GM18517 (cell line): Measurements from ENCODE around the gene SLC30A1.
A peak's percentile ranks its signal among the peaks of the same experiment; 100 is the strongest.
"Not testable (repeated sequence)": the region's sequence is repeated elsewhere in the genome, so short reads cannot be mapped to it uniquely, and the experiment has no call there.

Experiments
- ATAC-seq: cut with Tn5 transposase; IDR thresholded peaks from one replicate; pipeline ENCODE4 v1.9.1; 2021; ENCODE audit warnings: mild to moderate bottlenecking, moderate library complexity; ENCODE audit not compliant: unreplicated experiment

The SLC30A1 gene, protein sequence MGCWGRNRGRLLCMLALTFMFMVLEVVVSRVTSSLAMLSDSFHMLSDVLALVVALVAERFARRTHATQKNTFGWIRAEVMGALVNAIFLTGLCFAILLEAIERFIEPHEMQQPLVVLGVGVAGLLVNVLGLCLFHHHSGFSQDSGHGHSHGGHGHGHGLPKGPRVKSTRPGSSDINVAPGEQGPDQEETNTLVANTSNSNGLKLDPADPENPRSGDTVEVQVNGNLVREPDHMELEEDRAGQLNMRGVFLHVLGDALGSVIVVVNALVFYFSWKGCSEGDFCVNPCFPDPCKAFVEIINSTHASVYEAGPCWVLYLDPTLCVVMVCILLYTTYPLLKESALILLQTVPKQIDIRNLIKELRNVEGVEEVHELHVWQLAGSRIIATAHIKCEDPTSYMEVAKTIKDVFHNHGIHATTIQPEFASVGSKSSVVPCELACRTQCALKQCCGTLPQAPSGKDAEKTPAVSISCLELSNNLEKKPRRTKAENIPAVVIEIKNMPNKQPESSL

DNA sequence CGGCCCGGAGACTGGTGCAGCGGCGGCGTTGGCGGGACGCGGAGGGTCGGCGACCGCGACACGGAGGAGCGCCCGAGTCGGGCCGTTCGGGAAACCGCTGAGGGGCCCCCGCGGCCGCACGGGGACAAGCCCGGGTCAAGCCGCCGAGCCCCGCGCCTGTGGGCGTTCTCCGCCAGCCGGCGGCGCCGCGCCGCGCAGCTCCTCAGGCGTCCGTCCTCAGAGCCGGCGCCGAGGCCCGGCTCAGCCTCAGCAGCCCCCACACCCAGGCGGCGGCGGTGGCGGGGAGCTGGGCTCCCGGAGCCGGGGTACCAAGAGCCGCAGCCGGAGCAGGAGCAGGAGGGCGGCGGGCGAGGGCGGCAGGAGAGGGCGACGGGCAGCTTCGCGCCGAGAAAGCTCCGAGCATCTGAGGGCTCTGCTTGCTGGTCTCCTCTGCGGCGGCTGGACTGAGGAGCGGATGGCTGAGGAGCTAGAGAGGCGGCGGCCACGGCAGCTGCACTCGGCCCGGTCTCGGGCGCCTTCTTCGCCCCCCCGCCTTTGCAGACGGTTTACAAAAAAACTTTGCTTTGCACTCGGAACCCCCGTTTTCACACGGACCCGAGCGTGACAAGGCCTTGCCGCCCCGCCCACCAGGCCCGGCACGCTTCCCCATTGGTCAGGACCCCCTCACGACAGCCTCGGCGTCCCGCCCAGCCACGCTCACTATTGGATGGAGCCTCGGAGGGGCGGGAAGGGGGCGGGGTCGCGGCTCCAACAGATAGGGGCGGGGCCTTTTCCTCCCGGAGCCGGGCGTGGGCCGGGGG is at the start of gene SLC30A1:
TSS of gene SLC30A1 (minus strand) at position 522 of the 800 bp plus-strand sequence. CDS start 549 bp downstream, outside the sequence.
- ATAC-seq, result peak; percentile 80

DNA sequence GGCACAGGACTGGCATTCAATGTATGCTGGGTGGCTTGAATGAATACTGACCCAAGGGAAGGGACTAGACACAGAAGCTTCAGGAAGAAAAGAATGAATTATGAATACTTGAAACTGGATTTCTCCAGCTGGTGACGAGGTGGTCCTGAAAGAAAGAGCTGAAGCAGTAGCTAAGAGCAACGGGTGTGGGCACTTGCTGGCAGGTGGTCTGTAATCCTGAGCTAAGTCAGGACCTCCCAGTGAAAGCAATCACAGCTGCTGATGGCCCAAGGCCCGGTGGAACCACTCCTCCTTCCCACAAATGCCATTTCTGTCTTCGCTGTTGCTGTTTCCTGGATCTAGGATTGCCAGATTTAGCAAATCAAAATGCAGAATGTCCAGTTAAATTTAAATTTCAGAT is 49.5 kb upstream of the SLC30A1 start:
- ATAC-seq, result no peak

GRCh38 chr1:211627259-211627658 is 48.3 kb upstream of the SLC30A1 start:
- ATAC-seq, result no peak

- ATAC-seq, result not testable (repeated sequence)
These were observed 46.9 kb upstream of the SLC30A1 start for GRCh38 chr1:211625866-211626265.

DNA sequence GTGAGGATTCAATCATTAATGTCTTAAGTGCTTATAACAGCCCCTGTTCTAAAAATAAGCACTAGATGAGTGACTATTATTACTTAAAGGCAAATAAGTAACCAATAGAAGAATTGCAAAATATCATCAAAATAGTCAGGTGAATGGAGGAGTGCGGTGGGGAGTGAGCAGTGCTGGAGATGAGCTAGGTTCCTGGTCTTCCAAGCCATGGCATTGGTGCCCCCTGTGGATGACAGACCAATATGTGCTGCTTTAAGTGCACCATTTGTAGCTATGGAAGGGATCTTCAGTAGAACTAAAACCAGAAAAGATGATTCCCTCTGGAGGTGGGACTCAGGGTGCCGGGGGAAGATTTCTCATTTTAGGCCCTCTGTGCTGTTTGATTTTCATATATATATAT is 46.1 kb upstream of the SLC30A1 start:
- no peak for ATAC-seq

DNA sequence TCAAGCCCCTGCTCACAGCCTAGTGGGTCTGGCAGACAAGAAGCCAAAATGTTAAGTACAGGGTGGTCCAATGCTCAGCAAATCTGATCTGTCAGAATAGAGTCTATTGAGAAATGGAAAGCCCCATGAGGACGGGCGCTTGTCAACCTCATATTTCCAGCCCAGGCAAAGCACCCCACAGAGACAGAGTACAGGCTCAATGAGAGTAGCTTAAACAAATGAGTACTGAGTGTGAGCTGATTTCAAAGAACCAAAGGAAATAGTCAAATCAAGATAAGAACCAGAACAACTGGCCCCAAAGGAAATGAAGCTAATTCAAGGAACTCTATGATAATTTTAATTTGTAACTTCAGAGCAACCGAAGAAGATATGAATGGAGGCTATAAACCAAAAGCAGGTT is 44.6 kb upstream of the SLC30A1 start:
- ATAC-seq, result no peak

GRCh38 chr1:211621447-211622198 is 42.7 kb upstream of the SLC30A1 start:
- no peak for ATAC-seq

DNA sequence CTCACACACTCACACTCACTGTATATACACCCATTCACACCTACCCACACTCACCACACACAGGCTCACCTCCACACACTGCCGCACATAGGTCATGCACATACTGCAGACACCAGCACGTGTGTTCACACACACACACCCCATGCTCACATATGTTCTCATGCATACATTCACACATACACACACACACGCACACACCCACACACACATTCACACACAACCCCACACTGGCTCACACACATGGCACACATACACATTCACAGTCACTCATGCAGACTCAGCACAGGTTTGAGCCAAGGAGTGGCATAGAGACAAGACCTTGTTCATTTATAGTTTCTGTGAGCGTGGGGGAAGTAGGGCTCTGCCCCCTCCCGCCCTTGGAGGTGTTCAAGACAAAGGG is 41.1 kb upstream of the SLC30A1 start:
- no peak for ATAC-seq

DNA sequence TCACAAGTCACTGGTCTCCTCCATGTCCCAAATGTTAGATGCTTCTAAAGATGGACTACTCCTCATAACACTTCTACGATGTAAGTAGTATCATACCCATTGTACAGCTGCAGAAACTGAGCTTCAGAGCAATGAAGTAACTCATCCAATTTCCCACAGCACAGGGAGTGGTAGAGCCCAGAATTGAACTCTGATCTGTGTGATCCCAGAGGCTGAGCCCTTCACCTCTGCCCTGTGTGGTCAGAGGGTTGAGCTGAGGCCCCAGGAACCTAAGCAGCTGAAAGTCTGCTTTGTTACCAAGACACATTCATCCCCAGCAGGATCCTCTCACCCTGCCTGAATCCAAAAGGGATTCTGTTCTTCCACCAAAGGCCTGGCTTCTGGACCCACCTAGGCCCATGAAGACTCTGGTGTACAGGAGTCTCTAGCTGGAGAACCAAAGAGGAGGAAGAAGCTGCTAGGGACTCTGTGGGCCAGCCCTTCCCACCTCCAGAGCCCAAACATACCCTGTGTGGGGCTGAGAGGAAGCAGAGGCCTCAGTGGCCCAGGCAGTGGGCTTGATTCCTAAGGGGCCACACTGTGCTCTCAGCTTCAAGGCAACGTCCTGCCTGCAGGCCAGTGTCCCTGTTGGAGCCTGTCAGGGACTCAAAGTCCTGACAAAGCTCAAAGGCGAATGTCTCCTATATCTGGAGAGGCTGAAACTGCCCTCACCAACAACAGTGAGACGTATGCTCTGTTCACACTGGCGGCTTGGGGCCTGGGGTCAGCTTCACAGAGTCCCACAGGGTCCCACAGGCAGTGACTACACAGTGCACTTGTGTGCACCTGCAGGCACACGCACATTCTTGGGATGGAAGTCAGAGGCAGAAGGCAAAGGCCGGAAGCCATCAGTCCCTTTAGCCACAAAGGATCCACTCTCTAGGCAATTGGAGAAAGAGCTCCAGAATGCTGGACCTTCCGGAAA is 40.4 kb upstream of the SLC30A1 start:
- ATAC-seq, result no peak

DNA sequence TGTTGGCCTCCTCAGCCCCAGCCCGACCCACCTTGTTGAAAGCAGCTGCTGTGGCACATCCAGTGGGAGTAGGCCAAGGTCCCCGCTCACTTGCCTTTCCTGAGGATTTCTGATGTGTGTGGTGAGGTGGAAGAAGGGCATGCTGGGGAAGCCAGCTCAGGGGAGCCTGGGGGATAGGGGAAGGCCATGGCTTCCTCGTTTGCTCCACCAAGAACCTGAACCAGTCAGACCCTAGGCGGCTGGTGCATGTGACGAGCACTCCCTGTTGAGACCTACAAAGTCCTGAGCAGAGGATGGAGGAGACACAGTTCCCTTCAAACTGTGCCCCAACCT is 38.0 kb upstream of the SLC30A1 start:
- no peak for ATAC-seq

GRCh38 chr1:211616231-211616964 is 37.4 kb upstream of the SLC30A1 start:
- ATAC-seq, result no peak

DNA sequence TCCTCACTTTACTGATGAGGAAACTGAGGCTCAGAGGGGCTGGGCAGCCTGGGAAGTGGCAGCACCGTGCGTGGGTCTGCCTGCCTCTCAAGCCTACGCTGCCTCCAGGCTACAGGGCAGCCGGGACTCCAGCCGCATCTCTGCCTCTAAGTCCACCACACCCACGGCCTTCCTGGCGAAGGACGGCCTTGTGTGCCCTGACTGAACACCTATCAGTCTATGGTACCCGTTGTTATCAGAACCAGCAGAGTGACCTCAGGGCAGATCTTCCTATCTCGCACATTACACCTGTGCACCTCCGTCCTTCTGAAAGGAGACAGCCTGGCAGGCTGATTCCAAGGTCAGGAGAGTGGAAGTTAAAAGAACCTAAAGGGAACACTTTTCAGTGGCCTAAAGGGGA is 35.7 kb upstream of the SLC30A1 start:
- ATAC-seq, result no peak

- no peak for ATAC-seq
These were observed 35.0 kb upstream of the SLC30A1 start for GRCh38 chr1:211613951-211614350.

- ATAC-seq, result no peak
These were observed 34.4 kb upstream of the SLC30A1 start for GRCh38 chr1:211613108-211613947.

DNA sequence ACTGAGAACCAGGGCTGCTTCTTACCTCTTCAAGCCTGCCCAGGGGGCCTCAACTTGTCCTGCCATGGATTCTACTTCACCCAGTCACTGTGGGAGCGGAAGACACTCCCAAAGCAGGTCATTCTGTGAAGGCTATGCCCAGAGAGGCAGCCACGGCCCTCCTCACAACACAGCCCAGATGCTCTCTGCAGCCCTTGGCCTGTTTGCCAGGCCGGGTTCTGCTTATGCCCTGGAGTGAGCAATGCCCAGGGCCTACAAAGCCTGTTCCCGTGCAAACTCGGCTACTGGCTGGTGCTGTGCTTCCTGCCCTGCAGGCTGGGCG is 33.8 kb upstream of the SLC30A1 start:
- no peak for ATAC-seq

- ATAC-seq, result no peak
These were observed 32.9 kb upstream of the SLC30A1 start for GRCh38 chr1:211611818-211612217.

DNA sequence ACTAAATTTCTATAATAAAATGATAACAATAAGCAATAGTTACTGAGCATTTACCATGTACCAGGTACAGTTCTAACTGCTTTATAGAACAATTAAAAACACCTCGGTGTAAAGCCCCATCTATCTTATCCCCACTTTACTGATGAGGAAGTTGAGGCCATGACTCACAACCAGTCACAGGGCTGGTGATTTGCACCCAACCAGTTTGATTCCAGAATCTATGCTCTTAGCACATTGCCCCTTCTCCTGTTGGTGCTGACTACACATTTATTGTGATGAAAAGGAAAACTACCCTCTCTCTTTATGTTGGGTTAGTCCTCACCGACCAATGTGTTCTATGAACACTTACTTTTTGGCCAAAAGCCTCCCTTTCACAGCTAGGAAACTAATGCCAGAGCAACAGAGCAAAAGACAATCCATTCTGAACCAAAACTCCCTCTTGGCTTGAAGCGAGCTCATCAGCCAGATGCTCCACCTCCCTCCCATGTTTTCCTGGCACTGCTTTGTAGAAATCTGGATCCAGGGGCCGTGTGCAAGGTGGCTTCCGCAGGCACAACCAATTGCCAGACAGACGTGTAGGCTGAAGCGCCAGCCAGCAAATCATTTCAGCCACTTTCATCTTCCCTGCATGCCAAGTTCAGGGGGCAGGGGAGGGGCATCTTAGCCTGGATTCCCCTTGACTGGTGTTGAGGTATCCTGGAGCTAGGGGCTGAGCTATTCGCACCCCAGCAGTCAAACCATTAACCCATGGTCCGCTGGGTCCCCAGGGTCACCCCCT is 32.0 kb upstream of the SLC30A1 start:
- ATAC-seq, result no peak
